ENCODE data around the gene MED13. TPM values are rescaled to one million over a fixed set of nuclear protein-coding genes. Genes with fewer than 3 reads are reported as not detected.

MED13 gene
- polyA plus RNA-seq, 2 of the 4 experiments (the other 2 are of a cell fraction) = 14.1 to 64.1 TPM

- Histone ChIP-seq H3K4me1 (no peaks in the 10 kb centered on the region), H3K4me2 (no peak overlapping the region), H3K4me3 (no peak overlapping the region), H3K9me3 (no peaks in the 10 kb centered on the region), H3K27ac (no peak overlapping the region)
- FAIRE-seq (no peak), DNase-seq (ENCODE audit: low read depth in 1 of 2, low spot score in 1 of 2) (no peak), ATAC-seq (no peak)
- ChIA-PET POLR2A (no interaction called here), CTCF (interaction anchor here (1.0 to 1.9 kb wide), 5 partner anchors 8 to 129 kb away, joined by 3 to 8 read pairs (median 5); no protein-coding TSS in a partner anchor)
- TF ChIP-seq CTCF (IDR thresholded peaks at IDR 0.05) (no peak), NFE2L2 (conservative IDR thresholded peaks at IDR 0.05; ENCODE audit: low read length) (no peak), HMGXB4 (CRISPR knock-in tag; IDR thresholded peaks at IDR 0.05; ENCODE audit: borderline replicate concordance) (no peak), HDAC2 (IDR thresholded peaks at IDR 0.05) (no peak), PBX3 (IDR thresholded peaks at IDR 0.05) (no peak), CBX2 (IDR thresholded peaks at IDR 0.05; ENCODE audit: borderline replicate concordance, low read depth) (no peak), ESRRA (IDR thresholded peaks at IDR 0.05; ENCODE audit: borderline replicate concordance, low read length) (no peak), CEBPB (IDR thresholded peaks at IDR 0.05) (no peak), EHF (CRISPR knock-in tag; IDR thresholded peaks at IDR 0.05) (no peak), ZC3H11A (IDR thresholded peaks at IDR 0.05) (no peak), BCL3 (IDR thresholded peaks at IDR 0.05) (no peak), USF2 (IDR thresholded peaks at IDR 0.05) (no peak), HOXB13 (CRISPR knock-in tag; IDR thresholded peaks at IDR 0.05; ENCODE audit: low read depth) (no peak), JUNB (IDR thresholded peaks at IDR 0.05) (no peak)
- WGBS (ENCODE audit: missing lambda C conversion rate) = 90% methylated on average over 5 of the region's 5 CpGs
Measured at GRCh38 chr17:61980535-61980934, 84.5 kb downstream of the MED13 start.

- no peaks in the 10 kb centered on the region for H3K4me1 ChIP-seq
- no peak for FAIRE-seq
- TF ChIP-seq HOXA7 (CRISPR knock-in tag; IDR thresholded peaks at IDR 0.05) (no peak), ZSCAN20 (CRISPR knock-in tag; IDR thresholded peaks at IDR 0.05) (no peak), HEYL (CRISPR knock-in tag; IDR thresholded peaks at IDR 0.05) (no peak), EP300 (IDR thresholded peaks at IDR 0.05) (no peak), POLR2A (IDR thresholded peaks at IDR 0.05; ENCODE audit: low read length) (no peak), RCOR1 (IDR thresholded peaks at IDR 0.05; ENCODE audit: low read depth, low read length) (no peak)
- no peak for DNase-seq (ENCODE audit: low read depth in 1 of 2, low spot score in 1 of 2)
- H3K4me3 ChIP-seq = no peak overlapping the region
- ChIA-PET POLR2A (no interaction called here), CTCF (interaction anchor here (1.3 to 1.5 kb wide), 2 partner anchors 14 to 135 kb away, joined by 3 to 4 read pairs; no protein-coding TSS in a partner anchor)
- H3K9me3 ChIP-seq = no peaks in the 10 kb centered on the region
- no peak for ATAC-seq
- H3K27ac ChIP-seq = no peak overlapping the region
- 93% methylated on average over 7 of the region's 7 CpGs for WGBS (ENCODE audit: missing lambda C conversion rate)
- no peak overlapping the region for H3K4me2 ChIP-seq
Measured at GRCh38 chr17:61974115-61974514, 91.0 kb downstream of the MED13 start.

Measured in A549 (cell line).